A549 (cell line): ENCODE results near the gene SPOCK2. TPM values are rescaled to one million over a fixed set of nuclear protein-coding genes. Genes with fewer than 3 reads are reported as not detected.
A peak's percentile ranks its signal among the peaks of the same experiment; 100 is the strongest.

Source experiments
- ATAC-seq, 2 experiments: fragments of 200-7000 bp in 1 of 2; fragments of >200 bp in 1 of 2; cut with Nextera tagmentation in 1 of 2; cut with Tn5 transposase in 1 of 2; 3 replicates each; pipeline versions ENCODE4 v1.8.0 to v1.9.1; 2018 to 2020; ENCODE audit warnings: mild to moderate bottlenecking in 1 of 2, moderate library complexity in 1 of 2
- CTCF ChIA-PET: fragments of 300-600 bp; sonication (Branson Sonifier 250); formaldehyde crosslinking; extraction: SDS; loops from one replicate; lab custom pipeline; 2021; ENCODE audit warnings: antibody characterized with exemption, inconsistent platforms; lab: Yijun Ruan, JAX
- POLR2A ChIA-PET: fragments of 350-600 bp; formaldehyde crosslinking; extraction: SDS; loops from one replicate; lab custom pipeline; 2021; ENCODE audit warnings: antibody characterized with exemption, inconsistent platforms; lab: Yijun Ruan, JAX
- DNase-seq, 2 experiments: peaks; one replicate each; pipeline versions ENCODE4 v3.0.0 to v3.0.0-alpha.2; 2011 to 2016; ENCODE audit warnings: low read depth in 1 of 2, low spot score in 1 of 2
- FAIRE-seq: peaks from 2 replicates; lab custom pipeline; 2011; peaks lifted over from hg19 to GRCh38; lab: Jason Lieb, UNC
- H3K27ac ChIP-seq, 2 experiments: fragments of >200 bp; sonication (Bioruptor Twin); formaldehyde crosslinking; 3 replicates each; pipeline ENCODE4 v1.5.1; 2016 to 2017
- H3K4me1 ChIP-seq: fragments of >200 bp; sonication (Bioruptor Twin); formaldehyde crosslinking; 3 replicates; pipeline ENCODE4 v1.6.1; 2016
- H3K4me2 ChIP-seq: fragments of >200 bp; sonication (Bioruptor Twin); formaldehyde crosslinking; 3 replicates; pipeline ENCODE4 v1.6.1; 2016
- H3K4me3 ChIP-seq: fragments of >200 bp; sonication (Bioruptor Twin); formaldehyde crosslinking; 3 replicates; pipeline ENCODE4 v1.5.1; 2016
- H3K9me3 ChIP-seq: fragments of >200 bp; sonication (Bioruptor Twin); formaldehyde crosslinking; 3 replicates; pipeline ENCODE4 v1.6.1; 2016
- ATOH8 ChIP-seq: fragments of 250-450 bp; sonication (Bioruptor Pico); IDR thresholded peaks from 2 replicates; pipeline ENCODE4 v1.5.0; 2020; ENCODE audit warnings: low read depth, mild to moderate bottlenecking, moderate library complexity
- BHLHE40 ChIP-seq: IDR thresholded peaks from 2 replicates; pipeline ENCODE4 v1.6.1; 2012; ENCODE audit warnings: low read depth, low read length, inconsistent platforms
- CEBPB ChIP-seq, 2 experiments: fragments of >200 bp in 1 of 2; sonication (Bioruptor Twin) in 1 of 2; formaldehyde crosslinking in 1 of 2; IDR thresholded peaks; 2 replicates each; pipeline ENCODE4 v1.6.1; 2012 to 2016
- CTCF ChIP-seq: fragments of >200 bp; sonication (Bioruptor Twin); formaldehyde crosslinking; IDR thresholded peaks from 3 replicates; pipeline ENCODE4 v1.5.1; 2016
- ESRRA ChIP-seq: fragments of 150-350 bp; IDR thresholded peaks from 2 replicates; pipeline ENCODE4 v1.6.1; 2014; ENCODE audit warnings: mild to moderate bottlenecking, low read length, borderline replicate concordance
- FOSB ChIP-seq: fragments of 250-450 bp; sonication (Bioruptor Pico); IDR thresholded peaks from 2 replicates; pipeline ENCODE4 v1.5.0; 2020; ENCODE audit warnings: mild to moderate bottlenecking, moderate library complexity
- HDAC2 ChIP-seq: fragments of 200-600 bp; sonication (generic); IDR thresholded peaks from 2 replicates; pipeline ENCODE4 v1.6.1; 2016
- HEYL ChIP-seq: fragments of 250-450 bp; sonication (Bioruptor Pico); IDR thresholded peaks from 2 replicates; pipeline ENCODE4 v1.8.0; 2021; ENCODE audit warnings: mild to moderate bottlenecking, moderate library complexity
- HOXB5 ChIP-seq: fragments of 250-450 bp; sonication (Bioruptor Pico); IDR thresholded peaks from 2 replicates; pipeline ENCODE4 v1.5.0; 2020; ENCODE audit warnings: mild to moderate bottlenecking, moderate library complexity
- JUN ChIP-seq, 2 experiments: fragments of >200 bp; sonication (Bioruptor Twin); formaldehyde crosslinking; IDR thresholded peaks; 2 replicates in 1 of 2; 3 replicates in 1 of 2; pipeline ENCODE4 v1.6.1; 2016 to 2017
- MAFK ChIP-seq: fragments of 450-650 bp; IDR thresholded peaks from 2 replicates; pipeline ENCODE4 v1.6.1; 2014; ENCODE audit not compliant: partially characterized antibody
- MAZ ChIP-seq: fragments of 150-350 bp; IDR thresholded peaks from 2 replicates; pipeline ENCODE4 v1.6.1; 2014; ENCODE audit warnings: antibody characterized with exemption, low read depth, low read length, borderline replicate concordance
- PHF8 ChIP-seq: fragments of 200-600 bp; sonication (generic); IDR thresholded peaks from 2 replicates; pipeline ENCODE4 v1.6.1; 2016; ENCODE audit warnings: low read depth, mild to moderate bottlenecking, antibody characterized with exemption, moderate library complexity, borderline replicate concordance
- RARB ChIP-seq: fragments of 250-450 bp; sonication (Bioruptor Pico); IDR thresholded peaks from 2 replicates; pipeline ENCODE4 v1.8.0; 2021; ENCODE audit warnings: mild to moderate bottlenecking, moderate library complexity
- RCOR1 ChIP-seq: fragments of 150-350 bp; IDR thresholded peaks from 2 replicates; pipeline ENCODE4 v1.6.1; 2014; ENCODE audit warnings: antibody characterized with exemption, low read length, low read depth
- RNF2 ChIP-seq: fragments of 200-600 bp; sonication (generic); IDR thresholded peaks from 2 replicates; pipeline ENCODE4 v1.6.1; 2016; ENCODE audit warnings: low read depth, mild to moderate bottlenecking, antibody characterized with exemption, moderate library complexity, borderline replicate concordance
- SMC3 ChIP-seq: fragments of >200 bp; sonication (Bioruptor Twin); formaldehyde crosslinking; IDR thresholded peaks from 3 replicates; pipeline ENCODE4 v1.6.1; 2018; ENCODE audit warnings: inconsistent platforms
- SREBF2 ChIP-seq: fragments of 450-650 bp; IDR thresholded peaks from 2 replicates; pipeline ENCODE4 v1.6.1; 2014; ENCODE audit warnings: mild to moderate bottlenecking, moderate library complexity
- TP53 ChIP-seq: fragments of 250-450 bp; sonication (Bioruptor Pico); IDR thresholded peaks from 2 replicates; pipeline ENCODE4 v1.5.0; 2021; ENCODE audit warnings: mild to moderate bottlenecking, moderate library complexity
- ZC3H11A ChIP-seq: fragments of 450-650 bp; IDR thresholded peaks from 2 replicates; pipeline ENCODE4 v1.6.1; 2014; ENCODE audit warnings: antibody characterized with exemption, mild to moderate bottlenecking
- ZFP36 ChIP-seq: fragments of 450-650 bp; IDR thresholded peaks from 2 replicates; pipeline ENCODE4 v1.6.1; 2014; ENCODE audit warnings: borderline replicate concordance; ENCODE audit not compliant: partially characterized antibody
- ZNF302 ChIP-seq: fragments of 250-450 bp; sonication (Bioruptor Pico); IDR thresholded peaks from 2 replicates; pipeline ENCODE4 v1.9.0; 2021; ENCODE audit warnings: inconsistent platforms, mild to moderate bottlenecking, moderate library complexity
- WGBS: methylation state at CpG from one replicate; pipeline ENCODE4 v1.1.6; 2017; ENCODE audit errors: missing lambda C conversion rate; 5-methylcytosine and 5-hydroxymethylcytosine counted together
- polyA plus RNA-seq, 4 experiments: library from polyadenylated mRNA; depleted of rRNA in 3 of 4; stranded (reverse); fragments of >200 nt; fragmentation: RNase III in 1 of 4; extraction: RNeasy Plus Mini Kit Qiagen cat#74134 plus additional on column Dnase treatment in 1 of 4; gene quantifications; 2 replicates in 3 of 4; 3 replicates in 1 of 4; pipeline ENCODE4 v1.2.3, GENCODE V29; 2011 to 2017

The SPOCK2 gene
- polyA plus RNA-seq, 2 of the 4 experiments (the other 2 are of a cell fraction): 0.52 to 0.67 TPM

- ATAC-seq (peak in 1 of 2 experiments; percentile 69; a peak in 3 of 6 replicates), FAIRE-seq (no peak), DNase-seq (peak in 1 of 2 experiments; percentile 73)
- H3K4me1 ChIP-seq: peaks cover 31% of the 10 kb centered on the region
- H3K4me2 ChIP-seq: peak overlapping the region; percentile 14; the same call in 1 of the 3 replicates
- no peak for TF ChIP-seq RNF2
- TF ChIP-seq JUN (IDR thresholded peaks at IDR 0.05): no peak
- no peak for TF ChIP-seq MAZ
- no peak for TF ChIP-seq ATOH8
- no peak for TF ChIP-seq FOSB (CRISPR knock-in tag)
- no peak for TF ChIP-seq ZC3H11A
- TF ChIP-seq TP53 (CRISPR knock-in tag): no peak
- no peak for TF ChIP-seq HEYL
- no peak for TF ChIP-seq SREBF2
- TF ChIP-seq HDAC2: no peak
- TF ChIP-seq CTCF: no peak
- TF ChIP-seq CEBPB (IDR thresholded peaks at IDR 0.05): no peak
- no peak for TF ChIP-seq ZNF302
- POLR2A ChIA-PET: no interaction called here
- H3K27ac ChIP-seq: peak overlapping the region; percentile 1 to 73; a peak in 4 of 6 replicates
- no peaks in the 10 kb centered on the region for H3K9me3 ChIP-seq
- no peak overlapping the region for H3K4me3 ChIP-seq
- WGBS: 76% methylated on average over 8 of the region's 14 CpGs
- CTCF ChIA-PET: interaction anchor here (0.6 to 2.0 kb wide), 6 partner anchors 9 to 765 kb away, joined by 3 to 9 read pairs (median 4); no protein-coding TSS in a partner anchor
Measured at GRCh38 chr10:72080042-72080975, 8.0 kb downstream of the SPOCK2 start.

- FAIRE-seq (no peak), DNase-seq (no peak), ATAC-seq (no peak)
- TF ChIP-seq RARB (CRISPR knock-in tag) (no peak), HOXB5 (CRISPR knock-in tag) (no peak), SMC3 (no peak), ZFP36 (no peak), PHF8 (no peak), ZC3H11A (no peak), MAFK (no peak), BHLHE40 (no peak), ESRRA (no peak), FOSB (CRISPR knock-in tag) (no peak), RCOR1 (no peak)
- peaks cover 31% of the 10 kb centered on the region for H3K4me1 ChIP-seq
- H3K4me2 ChIP-seq: no peak overlapping the region
- H3K4me3 ChIP-seq: no peak overlapping the region
- 93% methylated on average over 5 of the region's 5 CpGs for WGBS
- CTCF ChIA-PET: interaction anchor here (0.9 to 2.0 kb wide), 6 partner anchors 10 to 764 kb away, joined by 3 to 9 read pairs (median 5); no protein-coding TSS in a partner anchor
- peak overlapping the region in 1 of 2 experiments; percentile 73; a peak in 1 of 6 replicates for H3K27ac ChIP-seq
- no peaks in the 10 kb centered on the region for H3K9me3 ChIP-seq
- POLR2A ChIA-PET: no interaction called here
Measured at GRCh38 chr10:72079356-72079755, 9.0 kb downstream of the SPOCK2 start.
